GM12878 (cell line): Measurements from ENCODE around the gene METTL9. TPM values are rescaled to one million over a fixed set of nuclear protein-coding genes. Genes with fewer than 3 reads are reported as not detected.
A peak's percentile ranks its signal among the peaks of the same experiment; 100 is the strongest.

Experiments used
- CEBPB ChIP-seq, 2 experiments: fragments of 150-350 bp in 1 of 2; IDR thresholded peaks; 2 replicates each; pipeline ENCODE4 v1.6.1; 2012 to 2014; ENCODE audit warnings: low read depth in 2 of 2, low read length in 2 of 2, borderline replicate concordance in 1 of 2, inconsistent platforms in 1 of 2
- CREM ChIP-seq: IDR thresholded peaks from 2 replicates; pipeline ENCODE4 v1.6.1; 2014; ENCODE audit warnings: antibody characterized with exemption, low read depth
- IKZF1 ChIP-seq: fragments of 450-650 bp; conservative IDR thresholded peaks from 2 replicates; pipeline ENCODE4 v1.6.1; 2017; ENCODE audit warnings: antibody characterized with exemption, mild to moderate bottlenecking
- IKZF2 ChIP-seq, 2 experiments: fragments of 450-650 bp; IDR thresholded peaks; 2 replicates each; pipeline ENCODE4 v1.6.1; 2017; ENCODE audit warnings: mild to moderate bottlenecking in 2 of 2, moderate library complexity in 2 of 2
- KAT2A ChIP-seq: conservative IDR thresholded peaks from 2 replicates; pipeline ENCODE4 v1.6.1; 2011; ENCODE audit warnings: low read depth, low read length; ENCODE audit not compliant: control insufficient read depth
- MEF2A ChIP-seq: IDR thresholded peaks from 2 replicates; pipeline ENCODE4 v1.6.1; 2011; ENCODE audit warnings: low read depth, mild to moderate bottlenecking, low read length, moderate library complexity; ENCODE audit not compliant: insufficient read depth
- NR2C2 ChIP-seq: IDR thresholded peaks from 2 replicates; pipeline ENCODE4 v1.6.1; 2011; ENCODE audit warnings: borderline replicate concordance, low read depth; ENCODE audit not compliant: control insufficient read depth, insufficient read length
- PML ChIP-seq: IDR thresholded peaks from 2 replicates; pipeline ENCODE4 v1.6.1; 2012; ENCODE audit warnings: low read length, inconsistent platforms
- POU2F2 ChIP-seq: IDR thresholded peaks from 3 replicates; pipeline ENCODE4 v1.6.1; 2011; ENCODE audit warnings: low read depth, mild to moderate bottlenecking, low read length, borderline replicate concordance
- RB1 ChIP-seq: fragments of 450-650 bp; formaldehyde crosslinking; IDR thresholded peaks from 2 replicates; pipeline ENCODE4 v1.6.1; 2017; ENCODE audit warnings: mild to moderate bottlenecking, borderline replicate concordance
- RCOR1 ChIP-seq: conservative IDR thresholded peaks from 2 replicates; pipeline ENCODE4 v1.6.1; 2012; ENCODE audit warnings: low read depth, low read length, improper control_type of control experiment
- SPI1 ChIP-seq: IDR thresholded peaks from 2 replicates; pipeline ENCODE4 v1.6.1; 2011; ENCODE audit warnings: low read depth, mild to moderate bottlenecking, low read length, moderate library complexity, borderline replicate concordance; ENCODE audit not compliant: insufficient read depth
- SUZ12 ChIP-seq: fragments of 200-600 bp; sonication (generic); IDR thresholded peaks from one replicate; pipeline ENCODE4 v1.6.1; 2018; ENCODE audit warnings: antibody characterized with exemption, mild to moderate bottlenecking; ENCODE audit not compliant: unreplicated experiment
- polyA plus RNA-seq, 11 experiments: library from polyadenylated mRNA; depleted of rRNA in 4 of 11; unstranded in 6 of 11; stranded (reverse) in 5 of 11; fragments of >200 nt; fragmentation: Nextera tagmentation in 4 of 11; fragmentation: Illumina TruSeq in 1 of 11; extraction: Ambion mirVana in 4 of 11; extraction: Trizol in 1 of 11; gene quantifications; 1 replicate in 1 of 11; 2 replicates in 10 of 11; pipeline versions ENCODE4 v1.2.1 to v1.2.3, GENCODE V29; 2011 to 2016; ENCODE audit warnings: inconsistent platforms in 2 of 11, missing spikeins in 2 of 11, low read depth in 1 of 11
- total RNA-seq, 4 experiments: library from RNA; depleted of rRNA in 3 of 4; stranded (reverse); fragments of >200 nt in 3 of 4; fragmentation: Illumina TruSeq in 1 of 4; extraction: Trizol in 1 of 4; gene quantifications; 2 replicates each; pipeline versions ENCODE4 v1.2.1 to v1.2.3, GENCODE V29; 2013 to 2021
- TF ChIP-seq, protein P1 (sequence below): fragments of 450-650 bp; formaldehyde crosslinking; IDR thresholded peaks from 2 replicates; pipeline ENCODE4 v1.5.0; 2022; ENCODE audit warnings: mild to moderate bottlenecking, missing genetic modification characterization
- TF ChIP-seq, protein P2 (sequence below): fragments of 450-650 bp; IDR thresholded peaks from 2 replicates; pipeline ENCODE4 v1.6.1; 2016; ENCODE audit warnings: mild to moderate bottlenecking

METTL9 gene
- total and polyA plus RNA-seq, 10 of the 15 experiments (the other 5 are each of a cell fraction or from before 2014, with no cell fraction given) = 19.4 to 119 (median 101) TPM

DNA sequence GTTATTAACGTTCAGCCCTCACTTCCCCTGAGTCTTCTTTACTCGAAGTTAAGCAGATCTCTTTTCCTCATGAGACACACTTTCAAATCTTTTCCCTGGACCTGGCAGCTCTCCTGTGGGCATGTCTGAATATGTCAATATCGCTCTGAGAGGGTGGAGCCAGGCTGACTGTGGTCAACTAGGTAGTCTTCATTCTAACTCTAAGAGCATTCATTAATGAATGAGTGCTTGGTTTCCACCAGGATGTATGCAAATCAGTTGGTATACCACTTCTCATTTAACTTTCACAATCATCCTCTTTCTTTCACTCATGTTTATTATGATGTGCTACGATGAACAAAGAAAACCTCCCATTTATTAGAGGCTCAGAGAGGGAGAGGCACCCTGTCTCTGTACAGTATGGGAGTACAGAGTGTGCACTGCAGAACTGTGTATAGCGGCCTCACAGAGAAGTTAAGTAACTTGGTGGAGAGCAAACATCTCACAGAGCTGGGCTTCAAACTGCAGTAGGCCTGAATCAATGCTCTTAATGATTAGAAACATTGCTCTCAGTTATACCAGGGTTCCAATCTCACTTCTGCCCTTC lies 104.3 kb downstream of the METTL9 start (continued):
- peak; percentile 65; the same call in 1 of the 2 replicates for TF ChIP-seq IKZF1
- peak; percentile 17; the same call in 1 of the 2 replicates for TF ChIP-seq SPI1
- no peak for TF ChIP-seq NR2C2
- TF ChIP-seq CREM = no peak
- no peak for TF ChIP-seq MEF2A
- TF ChIP-seq RB1 = no peak
- TF ChIP-seq, protein P1, sequence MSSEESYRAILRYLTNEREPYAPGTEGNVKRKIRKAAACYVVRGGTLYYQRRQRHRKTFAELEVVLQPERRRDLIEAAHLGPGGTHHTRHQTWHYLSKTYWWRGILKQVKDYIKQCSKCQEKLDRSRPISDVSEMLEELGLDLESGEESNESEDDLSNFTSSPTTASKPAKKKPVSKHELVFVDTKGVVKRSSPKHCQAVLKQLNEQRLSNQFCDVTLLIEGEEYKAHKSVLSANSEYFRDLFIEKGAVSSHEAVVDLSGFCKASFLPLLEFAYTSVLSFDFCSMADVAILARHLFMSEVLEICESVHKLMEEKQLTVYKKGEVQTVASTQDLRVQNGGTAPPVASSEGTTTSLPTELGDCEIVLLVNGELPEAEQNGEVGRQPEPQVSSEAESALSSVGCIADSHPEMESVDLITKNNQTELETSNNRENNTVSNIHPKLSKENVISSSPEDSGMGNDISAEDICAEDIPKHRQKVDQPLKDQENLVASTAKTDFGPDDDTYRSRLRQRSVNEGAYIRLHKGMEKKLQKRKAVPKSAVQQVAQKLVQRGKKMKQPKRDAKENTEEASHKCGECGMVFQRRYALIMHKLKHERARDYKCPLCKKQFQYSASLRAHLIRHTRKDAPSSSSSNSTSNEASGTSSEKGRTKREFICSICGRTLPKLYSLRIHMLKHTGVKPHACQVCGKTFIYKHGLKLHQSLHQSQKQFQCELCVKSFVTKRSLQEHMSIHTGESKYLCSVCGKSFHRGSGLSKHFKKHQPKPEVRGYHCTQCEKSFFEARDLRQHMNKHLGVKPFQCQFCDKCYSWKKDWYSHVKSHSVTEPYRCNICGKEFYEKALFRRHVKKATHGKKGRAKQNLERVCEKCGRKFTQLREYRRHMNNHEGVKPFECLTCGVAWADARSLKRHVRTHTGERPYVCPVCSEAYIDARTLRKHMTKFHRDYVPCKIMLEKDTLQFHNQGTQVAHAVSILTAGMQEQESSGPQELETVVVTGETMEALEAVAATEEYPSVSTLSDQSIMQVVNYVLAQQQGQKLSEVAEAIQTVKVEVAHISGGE (CRISPR knock-in tag) = no peak
- TF ChIP-seq SUZ12 = no peak
- TF ChIP-seq POU2F2 = peak; percentile 90; the same call in 2 of the 3 replicates
- peak; percentile 60 to 74 for TF ChIP-seq IKZF2 (IDR thresholded peaks at IDR 0.05)
- no peak for TF ChIP-seq KAT2A
- TF ChIP-seq CEBPB (IDR thresholded peaks at IDR 0.05; ENCODE audit: borderline replicate concordance in 1 of 2, low read depth in 2 of 2, low read length in 2 of 2) = no peak
- TF ChIP-seq, protein P2, sequence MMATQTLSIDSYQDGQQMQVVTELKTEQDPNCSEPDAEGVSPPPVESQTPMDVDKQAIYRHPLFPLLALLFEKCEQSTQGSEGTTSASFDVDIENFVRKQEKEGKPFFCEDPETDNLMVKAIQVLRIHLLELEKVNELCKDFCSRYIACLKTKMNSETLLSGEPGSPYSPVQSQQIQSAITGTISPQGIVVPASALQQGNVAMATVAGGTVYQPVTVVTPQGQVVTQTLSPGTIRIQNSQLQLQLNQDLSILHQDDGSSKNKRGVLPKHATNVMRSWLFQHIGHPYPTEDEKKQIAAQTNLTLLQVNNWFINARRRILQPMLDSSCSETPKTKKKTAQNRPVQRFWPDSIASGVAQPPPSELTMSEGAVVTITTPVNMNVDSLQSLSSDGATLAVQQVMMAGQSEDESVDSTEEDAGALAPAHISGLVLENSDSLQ = 0 out of 2 replicates have a peak, but pooled peaks have one; percentile 22
- TF ChIP-seq PML = no peak
- TF ChIP-seq RCOR1 = 0 out of 2 replicates have a peak, but pooled peaks have one; percentile 29
